HepG2 (cell line): Measurements from ENCODE around the gene PCDHGA6. TPM values are rescaled to one million over a fixed set of nuclear protein-coding genes. Genes with fewer than 3 reads are reported as not detected.

Source experiments
- ATAC-seq: fragments of 200-7000 bp; cut with Tn5 transposase; 3 replicates; pipeline ENCODE4 v1.9.1; 2020; ENCODE audit warnings: mild to moderate bottlenecking, moderate library complexity
- BruUV-seq: library from RNA; stranded (reverse); fragments of 400-500 nt; replicated peaks from 2 replicates; lab custom pipeline; 2021; lab: Mats Ljungman, UMichigan
- CTCF ChIA-PET: fragments of 300-600 bp; formaldehyde crosslinking; extraction: SDS; loops from one replicate; lab custom pipeline; 2021; ENCODE audit warnings: low total read pairs, inconsistent platforms, low intra/inter-chr PET ratio; lab: Yijun Ruan, JAX
- POLR2A ChIA-PET: fragments of 350-600 bp; sonication (Branson Sonifier 250); formaldehyde crosslinking; loops from one replicate; lab custom pipeline; 2020; ENCODE audit warnings: antibody characterized with exemption, inconsistent platforms; lab: Yijun Ruan, JAX
- DNase-seq: peaks from one replicate; pipeline ENCODE4 v3.0.0-alpha.2; 2015; ENCODE audit warnings: low spot score
- FAIRE-seq: peaks from 3 replicates; lab custom pipeline; 2011; peaks lifted over from hg19 to GRCh38; lab: Jason Lieb, UNC
- H2AFZ ChIP-seq: one replicate; pipeline ENCODE4 v1.6.1; 2011; ENCODE audit warnings: low read length, inconsistent platforms
- H3K27ac ChIP-seq: fragments of 300-600 bp; 3 replicates; pipeline ENCODE4 v1.8.0; 2011; ENCODE audit warnings: mixed run types, mild to moderate bottlenecking, mixed read lengths, low read length, inconsistent platforms; ENCODE audit not compliant: insufficient read depth; ENCODE audit errors: extremely low read length
- H3K27me3 ChIP-seq, 2 experiments: fragments of 200-600 bp in 1 of 2; 2 replicates in 1 of 2; 3 replicates in 1 of 2; pipeline versions ENCODE4 v1.6.0 to v1.8.0; 2011; ENCODE audit warnings: low read length in 2 of 2, mild to moderate bottlenecking in 2 of 2, moderate library complexity in 2 of 2, inconsistent platforms in 1 of 2; ENCODE audit not compliant: insufficient read depth in 2 of 2, control insufficient read depth in 1 of 2
- H3K36me3 ChIP-seq, 2 experiments: fragments of 200-600 bp in 1 of 2; replicated peaks in 1 of 2; 2 replicates in 1 of 2; 3 replicates in 1 of 2; pipeline versions ENCODE4 v1.5.1 to v1.8.0; 2011; ENCODE audit warnings: low read length in 2 of 2, inconsistent platforms in 1 of 2; ENCODE audit not compliant: insufficient read depth in 2 of 2, control insufficient read depth in 1 of 2
- H3K4me1 ChIP-seq: 2 replicates; pipeline ENCODE4 v1.5.1; 2012; ENCODE audit warnings: low read length, inconsistent platforms; ENCODE audit not compliant: insufficient read depth
- H3K4me2 ChIP-seq: 2 replicates; pipeline ENCODE4 v1.6.0; 2011; ENCODE audit warnings: low read depth, low read length, inconsistent platforms
- H3K4me3 ChIP-seq, 3 experiments: fragments of 200-600 bp in 1 of 3; sonication (generic), shearing (Covaris generic) in 1 of 3; replicated peaks in 1 of 3; 2 replicates each; pipeline ENCODE4 v1.5.1; 2011 to 2016; ENCODE audit warnings: low read length in 3 of 3, inconsistent platforms in 2 of 3, low read depth in 2 of 3, mild to moderate bottlenecking in 2 of 3, control low read depth in 1 of 3, mixed read lengths in 1 of 3; ENCODE audit not compliant: insufficient read depth in 1 of 3
- H3K79me2 ChIP-seq: one replicate; pipeline ENCODE4 v1.6.1; 2011; ENCODE audit warnings: low read length, inconsistent platforms; ENCODE audit not compliant: insufficient read depth
- H3K9ac ChIP-seq: 2 replicates; pipeline ENCODE4 v1.6.0; 2011; ENCODE audit warnings: mild to moderate bottlenecking, low read depth, low read length, inconsistent platforms; ENCODE audit not compliant: insufficient read depth
- H3K9me3 ChIP-seq: 2 replicates; pipeline ENCODE4 v1.5.1; 2012; ENCODE audit warnings: mild to moderate bottlenecking, low read length
- H4K20me1 ChIP-seq: 2 replicates; pipeline ENCODE4 v1.6.0; 2011; ENCODE audit warnings: inconsistent platforms, mild to moderate bottlenecking, low read length, moderate library complexity; ENCODE audit not compliant: insufficient read depth
- CHD2 ChIP-seq: IDR thresholded peaks from 2 replicates; pipeline ENCODE4 v1.6.1; 2011; ENCODE audit warnings: low read depth, low read length, improper control_type of control experiment
- SMC3 ChIP-seq: IDR thresholded peaks from 2 replicates; pipeline ENCODE4 v1.6.1; 2011; ENCODE audit warnings: low read length, improper control_type of control experiment
- STAG1 ChIP-seq: sonication (generic); formaldehyde crosslinking; IDR thresholded peaks from 2 replicates; pipeline ENCODE4 v1.4.0; 2020; ENCODE audit warnings: missing genetic modification reagents
- ZSCAN29 ChIP-seq: sonication (generic); formaldehyde crosslinking; conservative IDR thresholded peaks from 2 replicates; pipeline ENCODE4 v1.4.0; 2020; ENCODE audit warnings: mild to moderate bottlenecking, missing genetic modification reagents
- WGBS: methylation state at CpG from one replicate; pipeline ENCODE4 v1.1.6; 2017; ENCODE audit warnings: low lambda C conversion rate; 5-methylcytosine and 5-hydroxymethylcytosine counted together
- in situ Hi-C: cut with HindIII; loops from 2 replicates; pipeline ENCODE4 v1.10.0; 2017; ENCODE audit warnings: low pct_unique_long_range_greater_than_20kb; ENCODE audit not compliant: extremely low pct_ligation_motif_present
- intact Hi-C: fragments of 100-400 bp; cut with micrococcal nuclease; formaldehyde crosslinking; loops from one replicate; pipeline ENCODE4 v1.10.0; 2022; ENCODE audit not compliant: unreplicated experiment
- polyA plus RNA-seq, 8 experiments: library from polyadenylated mRNA; depleted of rRNA in 3 of 8; stranded (reverse) in 7 of 8; unstranded in 1 of 8; fragments of >200 nt; fragmentation: Illumina TruSeq in 4 of 8; extraction: Trizol in 4 of 8; gene quantifications; 2 replicates each; pipeline versions ENCODE4 v1.2.1 to v1.2.3, GENCODE V29; 2011 to 2016; ENCODE audit warnings: low read depth in 4 of 8, missing spikeins in 1 of 8, mixed read lengths in 1 of 8; ENCODE audit not compliant: insufficient read depth in 1 of 8
- total RNA-seq, 5 experiments: library from RNA; depleted of rRNA; stranded (reverse); fragments of >200 nt; fragmentation: Illumina TruSeq; extraction: Trizol; gene quantifications; 2 replicates each; pipeline ENCODE4 v1.2.3, GENCODE V29; 2016; ENCODE audit warnings: low read depth in 1 of 5
- TF ChIP-seq, protein P1 (sequence below): sonication (generic); formaldehyde crosslinking; IDR thresholded peaks from 2 replicates; pipeline ENCODE4 v1.5.0; 2020; ENCODE audit warnings: mild to moderate bottlenecking, missing genetic modification reagents, moderate library complexity

Gene PCDHGA6
- total and polyA plus RNA-seq, 2 of the 13 experiments (the other 11 are each of a cell fraction or from before 2014, with no cell fraction given), result 0.33 to 0.51 TPM

DNA sequence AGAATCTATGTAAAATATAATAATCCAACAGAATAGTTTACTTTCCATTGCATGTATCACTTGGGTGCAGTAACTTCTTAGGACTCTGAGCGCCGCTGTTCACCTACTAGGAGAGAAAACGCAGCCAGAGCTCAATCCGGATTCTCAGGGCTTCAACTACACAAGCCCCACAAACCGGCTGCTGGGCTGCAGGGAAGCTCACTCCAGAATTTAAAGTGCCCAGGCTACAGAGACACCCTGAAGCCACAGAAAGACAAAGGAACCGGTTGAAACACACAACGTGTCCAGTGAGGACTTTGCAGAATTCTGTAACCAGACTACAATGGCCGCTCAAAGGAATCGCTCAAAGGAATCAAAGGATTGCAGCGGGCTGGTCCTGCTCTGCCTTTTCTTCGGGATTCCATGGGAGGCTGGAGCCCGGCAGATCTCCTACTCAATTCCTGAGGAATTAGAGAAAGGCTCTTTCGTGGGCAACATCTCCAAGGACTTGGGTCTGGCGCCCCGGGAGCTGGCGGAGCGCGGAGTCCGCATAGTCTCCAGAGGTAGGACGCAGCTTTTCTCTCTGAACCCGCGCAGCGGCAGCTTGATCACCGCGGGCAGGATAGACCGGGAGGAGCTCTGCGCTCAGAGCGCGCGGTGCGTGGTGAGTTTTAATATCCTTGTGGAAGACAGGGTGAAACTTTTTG lies 39.3 kb downstream of the PCDHGA6 start, which contains the start of gene PCDHGA10:
TSS of gene PCDHGA10 (plus strand) at position 134 of the 686 bp plus-strand sequence. CDS start at position 323, 189 bp downstream.
- intact Hi-C loops, result no loop called here

More for the DNA sequence above, 39.3 kb downstream of the PCDHGA6 start, which contains the start of gene PCDHGA10:
- FAIRE-seq (no peak), ATAC-seq (peak; percentile 75), DNase-seq (peak; percentile 15)
- ChIA-PET CTCF (interaction anchor here (0.8 to 1.4 kb wide), 3 partner anchors 112 to 145 kb away, joined by 4 to 5 read pairs (median 4); no protein-coding TSS in a partner anchor), POLR2A (no interaction called here)
- H3K9ac ChIP-seq, result no peak within 1 kb of the TSS
- TF ChIP-seq SMC3 (peak; percentile 19; the same call in 1 of the 2 replicates), STAG1 (peak; percentile 55), CHD2 (no peak), ZSCAN29 (0 out of 2 replicates have a peak, but pooled peaks have one; percentile 39)
- TF ChIP-seq, protein P1, sequence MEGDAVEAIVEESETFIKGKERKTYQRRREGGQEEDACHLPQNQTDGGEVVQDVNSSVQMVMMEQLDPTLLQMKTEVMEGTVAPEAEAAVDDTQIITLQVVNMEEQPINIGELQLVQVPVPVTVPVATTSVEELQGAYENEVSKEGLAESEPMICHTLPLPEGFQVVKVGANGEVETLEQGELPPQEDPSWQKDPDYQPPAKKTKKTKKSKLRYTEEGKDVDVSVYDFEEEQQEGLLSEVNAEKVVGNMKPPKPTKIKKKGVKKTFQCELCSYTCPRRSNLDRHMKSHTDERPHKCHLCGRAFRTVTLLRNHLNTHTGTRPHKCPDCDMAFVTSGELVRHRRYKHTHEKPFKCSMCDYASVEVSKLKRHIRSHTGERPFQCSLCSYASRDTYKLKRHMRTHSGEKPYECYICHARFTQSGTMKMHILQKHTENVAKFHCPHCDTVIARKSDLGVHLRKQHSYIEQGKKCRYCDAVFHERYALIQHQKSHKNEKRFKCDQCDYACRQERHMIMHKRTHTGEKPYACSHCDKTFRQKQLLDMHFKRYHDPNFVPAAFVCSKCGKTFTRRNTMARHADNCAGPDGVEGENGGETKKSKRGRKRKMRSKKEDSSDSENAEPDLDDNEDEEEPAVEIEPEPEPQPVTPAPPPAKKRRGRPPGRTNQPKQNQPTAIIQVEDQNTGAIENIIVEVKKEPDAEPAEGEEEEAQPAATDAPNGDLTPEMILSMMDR (CRISPR knock-in tag), result peak; percentile 59
- H3K27me3 ChIP-seq, result no peaks in the 10 kb centered on the region
- H2AFZ ChIP-seq, result no peak within 1 kb of the TSS
- H3K36me3 ChIP-seq, result no peaks in the 10 kb centered on the region
- H3K79me2 ChIP-seq, result no peaks in the 10 kb centered on the region
- in situ Hi-C loops, result no loop called here
- H3K9me3 ChIP-seq, result no peaks in the 10 kb centered on the region; the same call in 1 of the 2 replicates
- no peak within 1 kb of the TSS; the same call in 1 of the 2 replicates for H3K4me2 ChIP-seq
- no peak within 1 kb of the TSS for H3K27ac ChIP-seq
- H4K20me1 ChIP-seq, result no peaks in the 10 kb centered on the region
- no peaks in the 10 kb centered on the region for H3K4me1 ChIP-seq
- H3K4me3 ChIP-seq, result no peak within 1 kb of the TSS
- WGBS, result 77% methylated on average over 30 of the region's 31 CpGs
- no TSS peak for BruUV-seq
